DOHH2 (cell line): ENCODE data around the gene C9orf72.
A peak's percentile ranks its signal among the peaks of the same experiment; 100 is the strongest.

Source experiments
- H3F3A ChIP-seq: fragments of 200-600 bp; sonication (generic), shearing (Covaris generic); 2 replicates; pipeline ENCODE4 v1.6.0; 2016; ENCODE audit warnings: antibody characterized with exemption, mild to moderate bottlenecking; ENCODE audit not compliant: control insufficient read depth, insufficient read depth
- H3K27ac ChIP-seq: fragments of 200-600 bp; sonication (generic); 2 replicates; pipeline ENCODE4 v1.5.1; 2014; ENCODE audit warnings: low read depth, mild to moderate bottlenecking, low read length, moderate library complexity
- H3K27me3 ChIP-seq: fragments of 200-600 bp; sonication (generic); 2 replicates; pipeline ENCODE4 v1.6.1; 2014; ENCODE audit warnings: mild to moderate bottlenecking, low read length, mixed read lengths; ENCODE audit not compliant: control insufficient read depth
- H3K36me3 ChIP-seq: fragments of 200-600 bp; sonication (generic); 2 replicates; pipeline ENCODE4 v1.6.1; 2014; ENCODE audit warnings: mild to moderate bottlenecking, low read length, moderate library complexity, mixed read lengths; ENCODE audit not compliant: control insufficient read depth
- H3K4me1 ChIP-seq: fragments of 200-600 bp; sonication (generic); 2 replicates; pipeline ENCODE4 v1.6.1; 2014; ENCODE audit warnings: mild to moderate bottlenecking, low read length, mixed read lengths; ENCODE audit not compliant: control insufficient read depth
- H3K4me2 ChIP-seq: fragments of 200-600 bp; sonication (generic); 2 replicates; pipeline ENCODE4 v1.6.0; 2014; ENCODE audit warnings: mild to moderate bottlenecking, low read length, moderate library complexity
- H3K4me3 ChIP-seq: fragments of 200-600 bp; sonication (generic); 2 replicates; pipeline ENCODE4 v1.5.1; 2014; ENCODE audit warnings: mild to moderate bottlenecking, low read length, mixed read lengths
- H3K79me2 ChIP-seq: fragments of 200-600 bp; sonication (generic); 2 replicates; pipeline ENCODE4 v1.6.1; 2014; ENCODE audit warnings: mild to moderate bottlenecking, low read length, mixed read lengths; ENCODE audit not compliant: control insufficient read depth
- H3K9me2 ChIP-seq: fragments of 200-600 bp; sonication (generic); replicated peaks from 2 replicates; pipeline ENCODE4 v1.6.1; 2014; ENCODE audit warnings: mild to moderate bottlenecking, low read length, mixed read lengths; ENCODE audit not compliant: control insufficient read depth
- H3K9me3 ChIP-seq: fragments of 200-600 bp; sonication (generic); 2 replicates; pipeline ENCODE4 v1.6.1; 2014; ENCODE audit warnings: antibody characterized with exemption, low read length, mixed read lengths; ENCODE audit not compliant: control insufficient read depth, insufficient read depth
- H4K20me1 ChIP-seq: fragments of 200-600 bp; sonication (generic); 2 replicates; pipeline ENCODE4 v1.6.0; 2014; ENCODE audit warnings: low read depth, mild to moderate bottlenecking, antibody characterized with exemption, low read length, moderate library complexity; ENCODE audit not compliant: control insufficient read depth, insufficient read depth
- EZH2phosphoT487 ChIP-seq: fragments of 200-600 bp; sonication (generic); IDR thresholded peaks from 2 replicates; pipeline ENCODE4 v1.6.1; 2017; ENCODE audit warnings: borderline replicate concordance, mild to moderate bottlenecking, antibody characterized with exemption, low read length, moderate library complexity, mixed read lengths
- TF ChIP-seq, protein P1 (sequence below): fragments of 200-600 bp; sonication (generic); IDR thresholded peaks from one replicate; pipeline ENCODE4 v1.5.1; 2014; ENCODE audit warnings: antibody characterized with exemption, mild to moderate bottlenecking, low read depth, low read length; ENCODE audit not compliant: poor library complexity, severe bottlenecking

The C9orf72 gene

DNA sequence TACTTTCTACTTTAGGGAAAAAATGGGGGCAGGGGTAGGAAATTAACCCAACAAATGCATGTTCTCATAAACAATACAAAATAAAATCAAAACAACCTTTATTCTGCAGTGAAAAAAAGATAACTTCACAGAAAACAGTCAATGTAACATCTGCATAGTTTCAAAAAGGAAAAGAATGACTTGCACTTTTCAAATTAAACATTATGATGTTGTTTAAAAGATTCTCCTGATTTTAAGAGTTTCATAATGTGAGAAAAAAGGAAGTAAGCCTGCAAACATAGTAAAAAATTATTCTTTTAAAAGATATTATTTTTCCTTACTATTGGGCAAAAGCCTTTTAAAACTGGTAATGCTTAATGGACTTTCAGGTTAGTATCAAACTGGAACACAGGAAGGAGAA is 7.6 kb downstream of the C9orf72 start:
- Histone ChIP-seq H3K27me3 (no peaks in the 10 kb centered on the region), H3K79me2 (peaks cover 49% of the 10 kb centered on the region), H3K4me2 (peak overlapping the region; percentile 80), H3K36me3 (peaks cover 46% of the 10 kb centered on the region), H3K27ac (peak overlapping the region; percentile 65), H3K9me3 (no peaks in the 10 kb centered on the region), H3K4me3 (peak overlapping the region; percentile 56; the same call in 1 of the 2 replicates), H3F3A (peaks cover 12% of the 10 kb centered on the region; the same call in 1 of the 2 replicates), H4K20me1 (no peaks in the 10 kb centered on the region), H3K9me2 (no peaks in the 10 kb centered on the region), H3K4me1 (peaks cover 46% of the 10 kb centered on the region)
- TF ChIP-seq, protein P1, sequence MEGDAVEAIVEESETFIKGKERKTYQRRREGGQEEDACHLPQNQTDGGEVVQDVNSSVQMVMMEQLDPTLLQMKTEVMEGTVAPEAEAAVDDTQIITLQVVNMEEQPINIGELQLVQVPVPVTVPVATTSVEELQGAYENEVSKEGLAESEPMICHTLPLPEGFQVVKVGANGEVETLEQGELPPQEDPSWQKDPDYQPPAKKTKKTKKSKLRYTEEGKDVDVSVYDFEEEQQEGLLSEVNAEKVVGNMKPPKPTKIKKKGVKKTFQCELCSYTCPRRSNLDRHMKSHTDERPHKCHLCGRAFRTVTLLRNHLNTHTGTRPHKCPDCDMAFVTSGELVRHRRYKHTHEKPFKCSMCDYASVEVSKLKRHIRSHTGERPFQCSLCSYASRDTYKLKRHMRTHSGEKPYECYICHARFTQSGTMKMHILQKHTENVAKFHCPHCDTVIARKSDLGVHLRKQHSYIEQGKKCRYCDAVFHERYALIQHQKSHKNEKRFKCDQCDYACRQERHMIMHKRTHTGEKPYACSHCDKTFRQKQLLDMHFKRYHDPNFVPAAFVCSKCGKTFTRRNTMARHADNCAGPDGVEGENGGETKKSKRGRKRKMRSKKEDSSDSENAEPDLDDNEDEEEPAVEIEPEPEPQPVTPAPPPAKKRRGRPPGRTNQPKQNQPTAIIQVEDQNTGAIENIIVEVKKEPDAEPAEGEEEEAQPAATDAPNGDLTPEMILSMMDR, result no peak
- TF ChIP-seq EZH2phosphoT487, result no peak

DNA sequence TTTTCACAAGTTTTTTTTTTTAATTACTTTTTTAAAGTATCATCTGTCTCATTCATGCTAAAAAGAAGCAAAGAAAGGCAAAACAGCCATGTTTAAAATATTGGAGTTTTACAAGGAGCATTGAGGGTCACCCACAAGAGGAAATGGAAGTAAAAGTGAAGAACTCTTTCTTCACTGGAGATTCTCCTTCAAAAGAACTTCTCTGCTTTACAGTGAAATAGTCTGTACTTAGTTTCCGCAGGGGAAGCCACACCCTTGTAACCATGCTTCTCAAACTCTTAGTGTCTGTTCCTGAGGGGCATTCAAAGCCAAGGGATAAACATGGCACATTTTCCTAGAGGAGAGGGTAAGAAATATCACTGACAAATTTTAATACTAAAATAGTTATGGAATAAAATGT is 8.6 kb downstream of the C9orf72 start:
- no peaks in the 10 kb centered on the region for H4K20me1 ChIP-seq
- no peaks in the 10 kb centered on the region for H3K9me3 ChIP-seq
- H3K9me2 ChIP-seq, result no peaks in the 10 kb centered on the region
- peaks cover 39% of the 10 kb centered on the region for H3K79me2 ChIP-seq
- no peaks in the 10 kb centered on the region for H3K27me3 ChIP-seq
- peak overlapping the region; percentile 80 for H3K4me2 ChIP-seq
- peaks cover 44% of the 10 kb centered on the region for H3K4me1 ChIP-seq
- peaks cover 12% of the 10 kb centered on the region; the same call in 1 of the 2 replicates for H3F3A ChIP-seq
- H3K36me3 ChIP-seq, result peaks cover 53% of the 10 kb centered on the region
- H3K4me3 ChIP-seq, result peak overlapping the region; percentile 56
- H3K27ac ChIP-seq, result peak overlapping the region; percentile 65
- no peak for TF ChIP-seq EZH2phosphoT487
- TF ChIP-seq, protein P1, result no peak

DNA sequence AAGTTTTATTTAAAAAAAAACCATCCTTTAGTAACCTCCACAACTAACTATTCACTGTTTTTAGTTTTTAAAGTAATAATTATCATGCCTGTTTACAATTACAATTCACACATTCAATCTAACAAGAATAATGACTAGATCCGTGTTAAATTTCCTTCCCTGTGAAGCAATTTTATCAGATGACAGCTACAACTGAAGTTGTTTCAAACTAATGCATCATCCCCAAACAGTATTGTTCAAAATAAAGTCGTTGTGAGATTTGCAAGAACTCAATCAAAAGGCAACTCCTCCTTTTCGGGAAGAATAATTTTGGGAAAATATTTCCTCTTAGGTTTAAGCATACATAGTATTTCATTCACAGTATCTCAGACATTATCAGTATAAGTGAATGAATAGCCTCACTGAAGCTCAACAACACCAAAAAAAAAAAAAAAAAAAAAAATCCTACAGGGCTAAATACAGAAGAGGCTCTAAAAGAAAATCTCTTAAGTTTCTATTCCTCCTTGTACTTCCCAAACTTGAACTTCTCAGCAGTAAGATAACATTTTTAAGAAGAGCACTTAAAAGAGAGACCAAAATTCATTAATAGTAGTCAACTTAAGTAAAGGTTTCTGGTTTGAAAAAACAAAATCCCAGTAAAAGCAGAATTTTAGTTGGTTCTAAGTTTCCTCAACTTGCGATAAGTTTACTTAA is 9.4 kb downstream of the C9orf72 start:
- Histone ChIP-seq H3K79me2 (peaks cover 33% of the 10 kb centered on the region), H3K36me3 (peaks cover 56% of the 10 kb centered on the region), H3K9me2 (no peaks in the 10 kb centered on the region), H3K4me2 (peak overlapping the region; percentile 80), H3F3A (peaks cover 12% of the 10 kb centered on the region; the same call in 1 of the 2 replicates), H3K4me3 (peak overlapping the region; percentile 56), H4K20me1 (no peaks in the 10 kb centered on the region), H3K9me3 (no peaks in the 10 kb centered on the region), H3K27ac (peak overlapping the region; percentile 65), H3K4me1 (peaks cover 43% of the 10 kb centered on the region), H3K27me3 (no peaks in the 10 kb centered on the region)
- TF ChIP-seq, protein P1, result no peak
- no peak for TF ChIP-seq EZH2phosphoT487
